ENCODE data around the gene WFDC5.

The WFDC5 gene

DNA sequence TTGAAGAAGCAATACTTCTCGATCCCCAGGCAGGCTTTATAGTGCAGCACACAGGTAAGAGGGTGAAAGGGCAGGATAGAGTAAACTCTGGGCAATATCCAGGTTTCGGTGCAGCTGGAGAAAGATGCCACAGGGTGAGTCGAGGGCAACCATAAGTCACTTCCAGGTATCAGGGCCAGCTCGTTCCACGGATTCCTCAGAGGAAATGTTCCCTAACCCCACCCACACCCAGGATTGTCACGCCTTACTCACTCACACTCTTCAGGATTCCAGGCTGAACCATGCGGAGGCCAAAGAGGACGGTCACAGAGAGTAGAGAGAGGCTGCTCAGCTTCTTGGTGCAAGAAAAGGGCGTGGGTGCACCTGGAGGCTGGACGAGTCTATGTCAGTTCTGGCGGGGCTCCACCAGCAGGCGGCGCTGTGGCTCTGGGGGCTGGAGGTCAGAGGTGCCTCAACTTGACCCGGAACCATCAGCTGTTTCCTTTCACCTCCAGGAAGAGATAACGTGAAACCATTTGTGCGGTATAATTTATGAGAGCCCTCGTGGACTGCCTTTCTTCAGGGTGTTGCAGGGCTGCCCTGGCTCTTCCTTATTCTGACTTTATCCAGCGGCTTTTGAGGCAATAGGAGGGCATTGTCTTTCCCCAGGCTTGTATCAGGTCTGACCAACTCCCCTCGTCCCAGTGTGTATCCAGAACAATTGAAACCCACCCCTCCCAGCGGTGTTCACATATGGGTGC is 23.8 kb upstream of the WFDC5 start:
- no peaks in the 10 kb centered on the region for H3K9me3 ChIP-seq (ENCODE audit: control insufficient read depth, low read length)
- H3K36me3 ChIP-seq (ENCODE audit: control insufficient read depth, insufficient read depth, low read length), result no peaks in the 10 kb centered on the region
- no peaks in the 10 kb centered on the region for H3K27me3 ChIP-seq (ENCODE audit: control insufficient read depth, insufficient read depth, low read length)
- no peak overlapping the region for H3K4me3 ChIP-seq (ENCODE audit: low read length)
- no peak overlapping the region for H3K9ac ChIP-seq (ENCODE audit: low read length)
- peaks cover 11% of the 10 kb centered on the region for H3K4me1 ChIP-seq (ENCODE audit: control insufficient read depth, insufficient read depth, low read length)

DNA sequence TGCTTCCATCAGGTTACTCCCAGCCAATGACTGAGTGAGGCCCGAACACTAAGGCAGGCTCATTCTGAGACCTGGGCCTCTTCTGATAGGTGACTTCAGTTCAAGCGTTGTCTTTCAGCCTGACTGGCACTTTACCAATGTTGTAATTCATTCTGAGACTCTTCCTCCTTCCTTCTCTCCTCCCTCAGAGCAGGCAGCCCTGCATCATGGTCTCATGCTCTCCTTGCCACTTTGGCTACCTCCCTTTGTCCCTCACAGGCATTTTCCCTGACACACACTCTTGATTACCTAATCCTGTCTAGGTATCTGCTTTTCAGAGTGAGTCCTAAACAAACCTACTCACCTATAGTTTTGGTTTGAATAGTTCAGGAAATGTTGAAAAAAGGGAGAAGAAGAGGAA is 21.9 kb upstream of the WFDC5 start:
- Histone ChIP-seq H3K9ac (ENCODE audit: low read length) (no peak overlapping the region), H3K36me3 (ENCODE audit: control insufficient read depth, insufficient read depth, low read length) (no peaks in the 10 kb centered on the region), H3K9me3 (ENCODE audit: control insufficient read depth, low read length) (no peaks in the 10 kb centered on the region), H3K4me3 (ENCODE audit: low read length) (no peak overlapping the region), H3K27me3 (ENCODE audit: control insufficient read depth, insufficient read depth, low read length) (no peaks in the 10 kb centered on the region), H3K4me1 (ENCODE audit: control insufficient read depth, insufficient read depth, low read length) (peaks cover 11% of the 10 kb centered on the region)

DNA sequence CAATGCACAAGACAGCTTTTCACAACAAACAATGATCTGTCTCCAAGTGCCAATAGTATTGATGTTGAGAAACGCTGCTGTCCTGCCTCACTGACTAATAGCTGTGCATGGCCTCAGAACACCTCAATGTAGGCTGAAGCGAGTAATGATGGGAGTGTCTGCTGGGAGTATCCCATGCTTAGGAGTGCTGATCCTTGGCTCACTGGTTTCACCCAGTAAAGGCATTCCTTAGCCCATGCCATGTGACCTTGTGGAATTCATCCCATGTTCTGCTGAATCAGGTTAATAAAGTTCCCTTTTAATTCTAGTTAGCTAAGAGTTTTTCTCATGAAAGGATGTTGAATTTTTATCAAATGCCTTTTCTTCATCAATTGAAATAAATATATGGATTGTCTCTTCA is 13.1 kb upstream of the WFDC5 start:
- Histone ChIP-seq H3K9me3 (ENCODE audit: control insufficient read depth, low read length) (no peaks in the 10 kb centered on the region), H3K27me3 (ENCODE audit: control insufficient read depth, insufficient read depth, low read length) (peaks cover 5% of the 10 kb centered on the region), H3K4me1 (ENCODE audit: control insufficient read depth, insufficient read depth, low read length) (no peaks in the 10 kb centered on the region), H3K36me3 (ENCODE audit: control insufficient read depth, insufficient read depth, low read length) (no peaks in the 10 kb centered on the region), H3K4me3 (ENCODE audit: low read length) (no peak overlapping the region), H3K9ac (ENCODE audit: low read length) (no peak overlapping the region)

DNA sequence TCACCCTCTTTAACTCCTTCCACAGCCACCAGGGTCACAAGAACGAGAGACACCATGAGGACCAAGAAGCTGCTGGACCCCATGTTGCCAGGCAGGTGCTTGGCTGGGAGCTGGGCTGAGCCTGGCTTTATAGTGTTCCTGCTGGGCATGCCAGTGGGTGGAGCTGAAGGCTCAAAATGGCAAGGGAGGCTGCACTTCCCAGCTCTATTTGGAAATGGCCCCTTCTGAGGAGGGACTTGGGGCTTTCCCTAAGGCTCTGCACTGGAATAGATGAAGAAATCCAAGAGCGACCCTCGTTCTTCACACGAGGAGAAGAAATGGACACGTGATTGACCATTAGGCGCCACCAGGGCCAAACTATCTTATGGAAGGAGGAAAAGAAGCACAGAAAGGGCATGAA is 9.4 kb upstream of the WFDC5 start, which contains the start of gene WFDC12:
Gene WFDC12 (minus strand): TSS at position 101 of the 400 bp plus-strand sequence. CDS start 18 bp downstream, at position 83.
- H3K4me1 ChIP-seq (ENCODE audit: control insufficient read depth, insufficient read depth, low read length), result no peaks in the 10 kb centered on the region
- H3K9ac ChIP-seq (ENCODE audit: low read length), result no peak within 1 kb of the TSS
- H3K9me3 ChIP-seq (ENCODE audit: control insufficient read depth, low read length), result no peaks in the 10 kb centered on the region
- no peak within 1 kb of the TSS for H3K4me3 ChIP-seq (ENCODE audit: low read length)
- no peaks in the 10 kb centered on the region for H3K36me3 ChIP-seq (ENCODE audit: control insufficient read depth, insufficient read depth, low read length)
- H3K27me3 ChIP-seq (ENCODE audit: control insufficient read depth, insufficient read depth, low read length), result peaks cover 5% of the 10 kb centered on the region

DNA sequence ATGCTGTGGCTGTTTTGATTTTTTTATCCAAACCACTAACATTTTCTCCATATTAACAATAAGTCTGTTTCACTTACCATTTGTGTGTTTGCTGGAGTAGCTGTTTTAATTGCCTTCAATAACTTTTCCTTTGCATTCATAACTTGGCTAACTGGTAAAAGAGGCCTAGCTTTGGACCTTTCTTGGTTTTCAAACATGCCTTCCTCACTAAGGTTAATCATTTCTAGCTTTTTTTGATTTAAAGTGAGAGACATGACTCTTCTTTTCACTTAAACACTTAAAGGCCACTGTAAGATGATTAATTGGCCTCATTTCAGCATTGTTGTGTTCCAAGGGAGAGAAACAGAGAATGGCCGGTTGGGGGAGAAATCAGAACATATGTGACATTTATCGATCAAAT is 6.4 kb upstream of the WFDC5 start:
- Histone ChIP-seq H3K9ac (ENCODE audit: low read length) (no peak overlapping the region), H3K27me3 (ENCODE audit: control insufficient read depth, insufficient read depth, low read length) (peaks cover 5% of the 10 kb centered on the region), H3K9me3 (ENCODE audit: control insufficient read depth, low read length) (no peaks in the 10 kb centered on the region), H3K4me3 (ENCODE audit: low read length) (no peak overlapping the region), H3K36me3 (ENCODE audit: control insufficient read depth, insufficient read depth, low read length) (no peaks in the 10 kb centered on the region), H3K4me1 (ENCODE audit: control insufficient read depth, insufficient read depth, low read length) (no peaks in the 10 kb centered on the region)

DNA sequence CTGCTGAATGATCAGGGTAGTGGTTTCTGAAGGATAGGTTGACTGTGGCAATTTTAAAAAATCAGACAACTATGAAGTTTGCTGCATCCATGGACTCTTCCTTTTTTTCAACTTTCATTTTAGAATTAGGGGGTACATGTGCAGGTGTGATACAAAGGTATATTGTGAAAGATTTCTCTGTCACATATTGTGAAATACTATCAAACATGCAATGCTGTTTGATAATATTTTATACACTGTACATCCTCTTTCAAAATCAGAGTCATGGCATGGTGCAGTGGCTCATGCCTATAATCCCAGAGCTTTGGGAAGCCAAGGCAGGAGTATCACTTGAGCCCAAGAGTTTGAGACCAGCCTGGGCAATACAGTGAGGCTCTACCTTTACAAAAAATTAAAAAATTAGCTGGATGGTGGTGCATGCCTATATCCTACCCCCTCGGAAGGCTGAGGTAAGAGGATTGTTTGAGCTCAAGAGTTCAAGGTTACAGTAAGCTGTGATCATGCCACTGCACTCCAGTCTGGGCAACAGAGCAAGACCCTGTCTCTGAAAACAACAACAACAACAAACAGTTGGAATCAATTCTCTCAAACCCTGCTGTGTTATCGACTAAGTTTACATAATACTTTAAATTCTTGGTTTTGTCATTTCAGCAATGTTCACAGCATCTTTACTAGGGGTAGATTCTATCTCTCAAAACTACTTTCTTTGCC is 4.7 kb upstream of the WFDC5 start:
- H3K4me3 ChIP-seq (ENCODE audit: low read length), result no peak overlapping the region
- H3K9me3 ChIP-seq (ENCODE audit: control insufficient read depth, low read length), result no peaks in the 10 kb centered on the region
- no peaks in the 10 kb centered on the region for H3K36me3 ChIP-seq (ENCODE audit: control insufficient read depth, insufficient read depth, low read length)
- no peaks in the 10 kb centered on the region for H3K4me1 ChIP-seq (ENCODE audit: control insufficient read depth, insufficient read depth, low read length)
- H3K27me3 ChIP-seq (ENCODE audit: control insufficient read depth, insufficient read depth, low read length), result peaks cover 8% of the 10 kb centered on the region
- no peak overlapping the region for H3K9ac ChIP-seq (ENCODE audit: low read length)

DNA sequence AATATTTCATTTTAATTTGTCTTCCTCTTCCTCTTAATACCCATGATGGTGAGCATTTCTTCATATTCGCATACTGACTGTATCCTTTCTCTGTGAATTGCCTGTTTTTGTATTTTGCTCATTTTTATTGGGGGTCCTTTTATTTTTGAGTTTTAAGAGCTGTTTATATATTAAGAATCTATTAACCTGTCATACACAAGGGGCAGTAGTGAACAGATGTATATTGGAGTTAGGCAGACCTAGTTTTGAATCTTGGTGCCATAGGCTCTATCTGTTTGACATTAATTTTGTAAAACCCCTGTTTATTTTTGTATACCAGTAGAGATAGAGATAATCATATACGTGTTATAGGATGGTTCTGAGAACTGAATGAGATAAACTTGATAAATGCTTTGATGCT is 3.1 kb upstream of the WFDC5 start:
- Histone ChIP-seq H3K4me3 (ENCODE audit: low read length) (no peak overlapping the region), H3K27me3 (ENCODE audit: control insufficient read depth, insufficient read depth, low read length) (peaks cover 6% of the 10 kb centered on the region)

DNA sequence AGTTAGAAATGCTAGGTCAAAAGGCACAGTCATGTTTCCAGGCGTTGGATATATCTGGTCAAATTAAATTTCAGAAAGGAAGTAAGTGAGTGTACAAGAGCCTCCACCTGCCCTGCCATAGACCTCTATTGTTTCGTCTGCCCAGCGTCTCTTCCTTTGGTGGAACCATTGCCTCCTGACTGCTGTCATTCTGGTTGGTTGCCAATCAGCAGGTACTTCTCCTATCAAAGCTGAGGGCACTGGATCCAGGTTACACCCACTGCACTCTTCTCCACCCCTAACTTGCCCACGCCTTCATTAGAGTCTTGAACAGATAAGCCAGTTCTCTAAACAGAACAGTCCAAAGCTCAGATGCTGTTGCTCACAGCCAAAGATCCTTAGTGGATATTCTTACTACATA is 2.6 kb upstream of the WFDC5 start:
- peaks cover 6% of the 10 kb centered on the region for H3K27me3 ChIP-seq (ENCODE audit: control insufficient read depth, insufficient read depth, low read length)
- H3K4me3 ChIP-seq (ENCODE audit: low read length), result no peak overlapping the region

More for the DNA sequence above, 3.1 kb upstream of the WFDC5 start:
- Histone ChIP-seq H3K9me3 (ENCODE audit: control insufficient read depth, low read length) (no peaks in the 10 kb centered on the region), H3K4me1 (ENCODE audit: control insufficient read depth, insufficient read depth, low read length) (no peaks in the 10 kb centered on the region), H3K9ac (ENCODE audit: low read length) (no peak overlapping the region), H3K36me3 (ENCODE audit: control insufficient read depth, insufficient read depth, low read length) (no peaks in the 10 kb centered on the region)

DNA sequence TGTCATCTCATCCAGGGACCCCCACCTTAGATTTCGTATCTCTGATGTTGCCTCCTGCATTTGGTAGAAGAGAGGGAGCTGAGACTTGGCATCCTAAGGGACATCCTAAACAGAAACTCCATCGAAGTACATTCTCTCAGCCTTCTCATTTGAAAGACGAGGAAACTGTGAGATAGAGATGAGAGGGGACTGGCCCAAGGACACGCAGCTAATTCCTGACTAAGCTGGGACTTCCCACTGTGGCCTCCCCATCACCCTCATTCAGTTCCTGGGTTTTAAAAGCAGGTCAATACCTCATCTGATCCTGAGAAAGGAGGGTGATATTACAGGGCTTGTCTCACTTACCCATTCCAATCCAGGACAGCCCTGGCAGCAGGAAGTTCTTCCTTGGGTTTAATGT is 855 bp upstream of the WFDC5 start:
- peaks cover 14% of the 10 kb centered on the region for H3K27me3 ChIP-seq (ENCODE audit: control insufficient read depth, insufficient read depth, low read length)
- no peak overlapping the region for H3K4me3 ChIP-seq (ENCODE audit: low read length)
- no peaks in the 10 kb centered on the region for H3K36me3 ChIP-seq (ENCODE audit: control insufficient read depth, insufficient read depth, low read length)
- no peak overlapping the region for H3K9ac ChIP-seq (ENCODE audit: low read length)
- H3K9me3 ChIP-seq (ENCODE audit: control insufficient read depth, low read length), result no peaks in the 10 kb centered on the region
- no peaks in the 10 kb centered on the region for H3K4me1 ChIP-seq (ENCODE audit: control insufficient read depth, insufficient read depth, low read length)

More for the DNA sequence above, 2.6 kb upstream of the WFDC5 start:
- H3K9ac ChIP-seq (ENCODE audit: low read length), result no peak overlapping the region
- no peaks in the 10 kb centered on the region for H3K36me3 ChIP-seq (ENCODE audit: control insufficient read depth, insufficient read depth, low read length)
- no peaks in the 10 kb centered on the region for H3K9me3 ChIP-seq (ENCODE audit: control insufficient read depth, low read length)
- H3K4me1 ChIP-seq (ENCODE audit: control insufficient read depth, insufficient read depth, low read length), result no peaks in the 10 kb centered on the region

DNA sequence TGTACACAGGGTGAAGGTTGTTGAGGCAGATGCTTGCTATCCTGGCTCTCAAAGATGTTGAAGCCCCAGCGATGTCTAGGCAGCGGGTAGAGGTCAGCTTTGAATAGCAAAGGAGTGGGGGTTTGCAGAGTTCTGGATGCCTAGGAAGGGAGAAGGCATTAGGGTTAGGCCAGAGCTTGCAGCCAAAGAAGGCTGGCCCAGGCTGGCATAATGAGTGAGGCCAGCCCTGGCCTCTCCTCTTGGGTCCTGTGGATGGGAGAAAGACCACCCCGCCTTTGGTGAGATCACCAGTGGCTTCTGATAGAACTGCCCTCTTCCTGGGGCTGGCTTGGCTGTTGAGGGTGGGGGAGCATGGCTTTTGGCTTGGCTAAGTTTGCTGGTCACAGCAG is 406 bp upstream of the WFDC5 start:
- H3K4me1 ChIP-seq (ENCODE audit: control insufficient read depth, insufficient read depth, low read length), result no peaks in the 10 kb centered on the region
- no peaks in the 10 kb centered on the region for H3K9me3 ChIP-seq (ENCODE audit: control insufficient read depth, low read length)

DNA sequence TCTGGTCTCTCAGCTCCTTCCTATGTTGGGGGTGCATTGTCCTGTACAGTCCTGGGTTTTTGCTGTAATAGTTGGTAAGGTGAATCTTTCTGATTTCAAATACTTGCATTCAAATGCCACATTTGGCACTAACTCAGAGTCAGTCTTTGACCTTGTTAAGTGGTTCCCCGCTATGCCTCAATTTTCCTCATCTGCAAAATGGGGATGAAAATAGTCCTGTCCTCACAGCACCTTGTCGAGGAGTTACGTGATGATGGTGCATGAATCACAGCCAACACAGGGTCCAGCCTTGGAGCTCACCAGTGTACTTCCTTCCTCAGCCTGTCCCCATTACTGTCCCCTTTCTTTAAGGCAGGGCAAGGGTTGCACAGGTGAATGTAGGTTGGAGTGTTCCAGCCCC is 1.1 kb downstream of the WFDC5 start:
- no peaks in the 10 kb centered on the region for H3K36me3 ChIP-seq (ENCODE audit: control insufficient read depth, insufficient read depth, low read length)
- H3K27me3 ChIP-seq (ENCODE audit: control insufficient read depth, insufficient read depth, low read length), result peaks cover 14% of the 10 kb centered on the region
- H3K4me3 ChIP-seq (ENCODE audit: low read length), result no peak overlapping the region
- no peaks in the 10 kb centered on the region for H3K4me1 ChIP-seq (ENCODE audit: control insufficient read depth, insufficient read depth, low read length)
- H3K9ac ChIP-seq (ENCODE audit: low read length), result no peak overlapping the region
- H3K9me3 ChIP-seq (ENCODE audit: control insufficient read depth, low read length), result no peaks in the 10 kb centered on the region

More for the DNA sequence above, 406 bp upstream of the WFDC5 start:
- no peaks in the 10 kb centered on the region for H3K36me3 ChIP-seq (ENCODE audit: control insufficient read depth, insufficient read depth, low read length)
- H3K27me3 ChIP-seq (ENCODE audit: control insufficient read depth, insufficient read depth, low read length), result peaks cover 14% of the 10 kb centered on the region
- H3K4me3 ChIP-seq (ENCODE audit: low read length), result no peak overlapping the region
- H3K9ac ChIP-seq (ENCODE audit: low read length), result no peak overlapping the region

DNA sequence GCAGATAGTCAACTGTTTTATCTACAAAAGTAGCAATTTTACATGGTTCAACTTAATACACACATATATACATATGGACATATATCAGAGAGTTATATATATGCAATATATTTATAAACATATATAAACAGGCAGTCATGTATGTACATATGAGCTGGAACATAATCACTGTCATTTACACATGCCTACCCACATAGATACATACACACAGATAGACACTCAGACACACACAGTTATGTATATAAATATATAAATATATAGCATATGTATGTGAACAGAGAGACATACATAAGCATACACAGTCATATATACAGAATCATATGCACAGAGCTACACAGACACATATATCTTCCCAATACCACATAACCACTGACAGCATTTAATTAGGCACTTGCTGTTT is 2.2 kb downstream of the WFDC5 start:
- Histone ChIP-seq H3K9me3 (ENCODE audit: control insufficient read depth, low read length) (no peaks in the 10 kb centered on the region), H3K36me3 (ENCODE audit: control insufficient read depth, insufficient read depth, low read length) (no peaks in the 10 kb centered on the region), H3K9ac (ENCODE audit: low read length) (no peak overlapping the region), H3K4me3 (ENCODE audit: low read length) (no peak overlapping the region), H3K27me3 (ENCODE audit: control insufficient read depth, insufficient read depth, low read length) (peaks cover 14% of the 10 kb centered on the region), H3K4me1 (ENCODE audit: control insufficient read depth, insufficient read depth, low read length) (no peaks in the 10 kb centered on the region)
